Immature natural killer cell (primary cell): ENCODE results near the gene ITIH6. TPM values are rescaled to one million over a fixed set of nuclear protein-coding genes. Genes with fewer than 3 reads are reported as not detected.
"Not testable (repeated sequence)": the region's sequence is repeated elsewhere in the genome, so short reads cannot be mapped to it uniquely, and the experiment has no call there.

Source experiments
- DNase-seq, 3 donors: peaks; one replicate each; pipeline ENCODE4 v3.0.0; 2022; ENCODE audit warnings: mixed read lengths in 1 of 3
- H3K27ac Mint-ChIP-seq, 6 donors: one replicate each; pipeline ENCODE4 v1.8.0; 2020; ENCODE audit warnings: mixed read lengths in 6 of 6, mild to moderate bottlenecking in 5 of 6, inconsistent platforms in 4 of 6, moderate library complexity in 3 of 6
- H3K27me3 Mint-ChIP-seq, 3 donors: one replicate each; pipeline ENCODE4 v1.8.0; 2020 to 2021; ENCODE audit warnings: low read depth in 3 of 3, mild to moderate bottlenecking in 3 of 3, mixed read lengths in 3 of 3, moderate library complexity in 3 of 3, inconsistent platforms in 1 of 3
- H3K36me3 Mint-ChIP-seq, 3 donors: one replicate each; pipeline ENCODE4 v1.8.0; 2020; ENCODE audit warnings: mixed read lengths in 3 of 3, inconsistent platforms in 2 of 3, mild to moderate bottlenecking in 2 of 3
- H3K4me1 Mint-ChIP-seq, 2 donors: one replicate each; pipeline ENCODE4 v1.8.0; 2020; ENCODE audit warnings: inconsistent platforms in 2 of 2, mild to moderate bottlenecking in 2 of 2, mixed read lengths in 2 of 2, moderate library complexity in 1 of 2
- H3K4me3 Mint-ChIP-seq, 5 donors: one replicate each; pipeline ENCODE4 v1.8.0; 2020; ENCODE audit warnings: mild to moderate bottlenecking in 5 of 5, mixed read lengths in 5 of 5, inconsistent platforms in 3 of 5, moderate library complexity in 3 of 5
- H3K9me3 Mint-ChIP-seq, 6 donors: one replicate each; pipeline ENCODE4 v1.8.0; 2020; ENCODE audit warnings: mild to moderate bottlenecking in 6 of 6, mixed read lengths in 6 of 6, inconsistent platforms in 4 of 6, moderate library complexity in 3 of 6
- polyA plus RNA-seq, 3 donors: library from polyadenylated mRNA; unstranded; fragments of 300-500 nt; fragmentation: Illumina TruSeq; gene quantifications; one replicate each; pipeline ENCODE4 v1.2.3, GENCODE V29; 2021

The ITIH6 gene
- polyA plus RNA-seq = not detected

DNA sequence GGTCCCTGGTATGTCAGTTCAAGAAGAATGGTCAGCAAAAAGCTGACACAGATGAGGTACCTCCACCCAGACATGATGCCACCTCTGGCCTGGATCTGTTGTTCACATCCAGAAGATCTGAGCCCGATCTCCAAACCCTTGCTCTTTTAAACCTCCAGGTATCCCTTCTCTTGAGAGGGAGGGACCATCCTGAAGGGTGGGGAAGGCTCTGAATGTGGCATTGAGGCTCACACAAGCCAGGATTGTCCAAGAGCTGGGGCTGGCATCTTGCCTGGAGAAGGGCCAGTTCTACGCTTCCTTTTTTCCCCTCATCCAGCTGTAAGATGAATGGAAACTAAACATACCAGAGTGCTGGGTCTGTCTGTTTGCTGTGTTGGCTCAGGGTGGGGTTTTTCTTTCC, at the start of gene ITIH6:
TSS of gene ITIH6 (minus strand) at position 119 of the 400 bp plus-strand sequence. CDS start at position 74, 45 bp downstream.
- H3K4me3 Mint-ChIP-seq = no peak within 1 kb of the TSS
- no peaks in the 10 kb centered on the region for H3K9me3 Mint-ChIP-seq
- H3K4me1 Mint-ChIP-seq = no peaks in the 10 kb centered on the region
- peaks cover 3 to 10% (median 7%) of the 10 kb centered on the region in 3 donors for H3K27me3 Mint-ChIP-seq
- DNase-seq = no peak
- H3K36me3 Mint-ChIP-seq = no peaks in the 10 kb centered on the region
- no peak within 1 kb of the TSS for H3K27ac Mint-ChIP-seq

DNA sequence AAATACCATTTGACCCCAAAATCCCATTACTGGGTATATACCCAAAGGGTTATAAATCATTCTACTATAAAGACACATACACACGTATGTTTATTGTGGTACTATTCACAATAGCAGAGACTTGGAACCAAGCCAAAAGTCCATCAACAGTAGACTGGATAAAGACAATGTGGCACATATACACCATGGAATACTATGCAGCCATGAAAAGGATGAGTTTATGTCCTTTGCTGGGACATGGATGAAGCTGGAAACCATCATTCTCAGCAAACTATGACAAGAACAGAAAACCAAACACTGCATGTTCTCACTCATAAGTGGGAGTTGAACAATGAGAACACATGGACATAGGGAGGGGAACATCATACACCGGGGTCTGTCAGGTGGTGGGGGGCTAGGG, 49.6 kb upstream of the ITIH6 start:
- peaks cover 0 to 27% (median 0%) of the 10 kb centered on the region in 3 donors for H3K27me3 Mint-ChIP-seq
- H3K4me1 Mint-ChIP-seq, DNase-seq, H3K4me3 Mint-ChIP-seq, H3K36me3 Mint-ChIP-seq, H3K9me3 Mint-ChIP-seq, H3K27ac Mint-ChIP-seq: not testable (repeated sequence)

DNA sequence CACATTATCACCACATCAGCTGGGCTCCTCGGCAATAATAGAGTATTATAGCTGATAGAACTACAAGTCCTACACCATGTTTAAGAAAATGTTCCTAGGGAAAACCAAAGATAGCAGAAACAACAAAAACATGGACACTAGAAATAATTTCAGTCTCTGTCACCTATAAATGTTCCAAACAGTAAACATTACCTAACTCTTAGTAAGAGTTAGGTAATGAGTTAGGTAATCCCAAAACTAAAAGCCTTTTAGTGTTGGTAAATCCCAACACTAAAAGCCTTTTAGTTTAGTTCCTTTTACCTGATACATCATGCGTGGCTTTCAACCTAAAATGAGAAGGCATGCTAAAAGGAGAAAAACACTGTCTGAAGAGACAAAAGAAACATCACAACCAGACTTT, 45.0 kb upstream of the ITIH6 start:
- H3K4me3 Mint-ChIP-seq = no peak overlapping the region
- peaks cover 0 to 22% (median 2%) of the 10 kb centered on the region in 3 donors for H3K27me3 Mint-ChIP-seq
- no peaks in the 10 kb centered on the region for H3K9me3 Mint-ChIP-seq
- peaks cover 11 to 14% of the 10 kb centered on the region in 2 donors for H3K4me1 Mint-ChIP-seq
- DNase-seq = no peak
- H3K27ac Mint-ChIP-seq = no peak overlapping the region
- H3K36me3 Mint-ChIP-seq = no peaks in the 10 kb centered on the region

GRCh38 chrX:54842607-54843006, 44.6 kb upstream of the ITIH6 start:
- Mint-ChIP-seq H3K36me3 (no peaks in the 10 kb centered on the region), H3K27me3 (peaks cover 0 to 25% (median 2%) of the 10 kb centered on the region in 3 donors), H3K9me3 (no peaks in the 10 kb centered on the region), H3K4me1 (peaks cover 11 to 14% of the 10 kb centered on the region in 2 donors), H3K4me3 (no peak overlapping the region), H3K27ac (no peak overlapping the region)
- no peak for DNase-seq

GRCh38 chrX:54841184-54841874, 43.3 kb upstream of the ITIH6 start:
- not testable (repeated sequence) for H3K9me3 Mint-ChIP-seq, H3K4me3 Mint-ChIP-seq

GRCh38 chrX:54838583-54838982, 40.5 kb upstream of the ITIH6 start:
- Mint-ChIP-seq H3K4me1 (peaks cover 11 to 14% of the 10 kb centered on the region in 2 donors), H3K4me3 (no peak overlapping the region), H3K9me3 (peaks cover 0 to 2% (median 0%) of the 10 kb centered on the region in 6 donors), H3K27ac (no peak overlapping the region), H3K36me3 (peaks cover 0 to 4% (median 0%) of the 10 kb centered on the region in 3 donors), H3K27me3 (peaks cover 0 to 22% (median 2%) of the 10 kb centered on the region in 3 donors)
- DNase-seq = no peak

More at GRCh38 chrX:54841184-54841874, 43.3 kb upstream of the ITIH6 start:
- peaks cover 11 to 14% of the 10 kb centered on the region in 2 donors for H3K4me1 Mint-ChIP-seq
- not testable (repeated sequence) for H3K27ac Mint-ChIP-seq, H3K36me3 Mint-ChIP-seq, DNase-seq
- H3K27me3 Mint-ChIP-seq = peaks cover 0 to 28% (median 2%) of the 10 kb centered on the region in 3 donors

GRCh38 chrX:54826598-54826997, 28.5 kb upstream of the ITIH6 start:
- Mint-ChIP-seq H3K9me3 (peaks cover 0 to 2% (median 0%) of the 10 kb centered on the region in 6 donors), H3K27me3 (peaks cover 0 to 4% (median 0%) of the 10 kb centered on the region in 3 donors), H3K27ac (no peak overlapping the region), H3K4me3 (no peak overlapping the region), H3K4me1 (no peaks in the 10 kb centered on the region), H3K36me3 (no peaks in the 10 kb centered on the region)
- DNase-seq = no peak

DNA sequence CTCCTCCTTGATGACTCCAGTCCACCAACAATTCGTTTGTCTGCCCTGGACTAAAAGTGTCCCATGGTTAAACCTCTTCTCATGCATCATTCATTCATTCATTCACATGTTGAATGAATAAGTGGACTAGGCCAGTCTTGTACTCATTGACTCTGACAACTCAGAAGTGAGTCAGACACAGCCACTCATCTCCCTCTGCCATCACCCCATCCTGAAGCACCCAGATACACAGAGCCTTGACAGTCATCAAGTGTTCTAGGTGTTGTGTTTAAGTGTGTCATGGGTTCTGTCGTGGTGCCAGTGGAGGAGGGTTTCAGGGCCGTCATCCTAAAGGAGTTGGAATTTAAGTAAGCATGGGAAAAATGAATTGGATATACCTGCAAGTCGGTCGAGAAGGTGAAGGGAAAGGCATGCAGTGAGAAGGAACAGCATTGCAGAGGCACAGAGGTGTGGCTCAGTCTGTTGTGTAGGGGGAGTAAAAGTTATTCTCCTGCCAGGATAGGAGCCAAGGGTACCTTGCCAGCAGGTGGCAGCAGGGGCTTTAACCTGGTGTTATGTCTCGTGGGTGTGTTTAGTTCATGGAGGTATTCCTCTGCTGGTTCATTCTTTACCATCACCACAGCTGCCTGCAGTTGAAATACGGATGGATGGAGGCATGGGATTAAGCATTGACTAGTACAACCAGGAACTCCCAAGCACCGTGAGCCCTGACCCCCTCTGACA, 27.8 kb upstream of the ITIH6 start:
- no peak overlapping the region for H3K4me3 Mint-ChIP-seq
- H3K27me3 Mint-ChIP-seq = peaks cover 0 to 3% (median 0%) of the 10 kb centered on the region in 3 donors
- no peak for DNase-seq
- no peaks in the 10 kb centered on the region for H3K4me1 Mint-ChIP-seq
- H3K9me3 Mint-ChIP-seq = peaks cover 0 to 2% (median 0%) of the 10 kb centered on the region in 6 donors
- no peaks in the 10 kb centered on the region for H3K36me3 Mint-ChIP-seq
- no peak overlapping the region for H3K27ac Mint-ChIP-seq

GRCh38 chrX:54824722-54825121, 26.7 kb upstream of the ITIH6 start:
- Mint-ChIP-seq H3K4me3 (no peak overlapping the region), H3K9me3 (peaks cover 0 to 2% (median 0%) of the 10 kb centered on the region in 6 donors), H3K27ac (no peak overlapping the region), H3K27me3 (peaks cover 0 to 3% (median 0%) of the 10 kb centered on the region in 3 donors), H3K36me3 (no peaks in the 10 kb centered on the region), H3K4me1 (no peaks in the 10 kb centered on the region)
- DNase-seq = no peak

DNA sequence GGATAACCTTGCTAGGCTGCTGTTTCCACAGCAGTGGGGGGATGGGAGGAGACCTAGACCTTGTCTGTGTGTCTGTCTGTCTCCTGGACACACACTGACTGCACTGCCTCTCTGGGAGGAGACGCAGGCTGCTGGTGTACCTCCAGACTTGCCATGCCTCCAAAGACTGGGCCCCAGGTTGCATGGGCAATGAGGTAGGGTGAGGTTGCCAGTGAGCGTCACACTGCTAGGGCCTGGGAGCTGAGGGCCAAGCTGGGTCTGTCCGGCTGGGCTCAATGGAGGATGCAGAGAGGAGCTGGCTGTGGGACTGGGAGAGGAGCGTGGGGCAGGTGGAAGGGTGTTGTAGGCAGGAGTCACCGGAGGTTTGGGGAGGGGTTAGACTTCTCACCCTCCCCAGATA, 26.1 kb upstream of the ITIH6 start:
- Mint-ChIP-seq H3K4me3 (no peak overlapping the region), H3K9me3 (peaks cover 0 to 2% (median 0%) of the 10 kb centered on the region in 6 donors), H3K4me1 (peaks cover under 1 to 2% of the 10 kb centered on the region in 2 donors), H3K36me3 (no peaks in the 10 kb centered on the region), H3K27ac (no peak overlapping the region), H3K27me3 (peaks cover 0 to 3% (median 0%) of the 10 kb centered on the region in 3 donors)
- no peak for DNase-seq

DNA sequence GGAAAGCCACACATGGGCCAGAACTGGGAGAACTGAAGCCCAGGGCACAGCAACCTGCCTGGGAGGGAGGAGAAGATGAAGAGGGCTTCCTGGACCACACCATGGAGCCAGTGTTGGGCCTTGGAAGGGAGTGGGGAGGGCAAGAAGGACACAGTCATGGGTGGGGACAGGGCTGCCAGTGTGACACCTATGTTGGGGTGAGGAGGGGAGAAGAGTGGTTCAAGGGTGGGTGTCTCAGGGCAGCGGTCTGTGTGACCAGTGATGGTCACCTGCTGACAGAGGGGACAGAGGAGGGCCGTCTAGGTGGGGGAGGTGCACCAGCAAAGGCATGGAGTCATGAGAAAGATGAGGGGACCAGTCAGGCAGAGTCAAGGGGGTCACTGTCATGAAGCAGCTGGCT, 23.3 kb upstream of the ITIH6 start:
- peaks cover 0 to 3% (median 0%) of the 10 kb centered on the region in 3 donors for H3K27me3 Mint-ChIP-seq
- DNase-seq = no peak
- H3K4me3 Mint-ChIP-seq = no peak overlapping the region
- peaks cover 0 to 2% (median 0%) of the 10 kb centered on the region in 3 donors for H3K36me3 Mint-ChIP-seq
- H3K9me3 Mint-ChIP-seq = peaks cover 0 to 2% (median 0%) of the 10 kb centered on the region in 6 donors
- H3K4me1 Mint-ChIP-seq = peaks cover 3 to 6% of the 10 kb centered on the region in 2 donors
- no peak overlapping the region for H3K27ac Mint-ChIP-seq

GRCh38 chrX:54820737-54821136, 22.7 kb upstream of the ITIH6 start:
- peaks cover 3 to 6% of the 10 kb centered on the region in 2 donors for H3K4me1 Mint-ChIP-seq
- peaks cover 0 to 3% (median 0%) of the 10 kb centered on the region in 3 donors for H3K27me3 Mint-ChIP-seq
- no peak overlapping the region for H3K4me3 Mint-ChIP-seq
- DNase-seq = no peak
- no peak overlapping the region for H3K27ac Mint-ChIP-seq
- H3K9me3 Mint-ChIP-seq = peaks cover 0 to 2% (median 0%) of the 10 kb centered on the region in 6 donors
- peaks cover 0 to 6% (median 4%) of the 10 kb centered on the region in 3 donors for H3K36me3 Mint-ChIP-seq

DNA sequence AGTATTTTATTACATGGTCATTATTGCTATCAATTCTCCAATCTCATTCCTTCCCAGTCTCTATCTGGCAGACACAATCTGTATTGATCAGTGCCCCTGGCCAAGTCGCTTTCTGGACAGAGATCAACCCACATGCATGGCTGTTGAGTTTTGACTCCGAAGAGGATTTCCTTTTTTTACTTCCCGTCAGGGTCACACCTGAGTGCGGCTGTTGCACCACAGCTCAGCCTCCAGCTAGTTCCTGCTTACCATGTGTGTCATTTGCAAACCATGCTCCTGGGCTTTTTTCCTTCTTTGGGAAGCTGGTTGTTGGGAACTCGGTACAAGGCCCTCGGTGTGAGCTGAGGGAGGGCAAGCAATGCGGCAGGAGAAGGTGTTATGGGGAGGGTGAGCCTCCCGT, 21.1 kb upstream of the ITIH6 start:
- peaks cover 0 to 8% (median 6%) of the 10 kb centered on the region in 3 donors for H3K36me3 Mint-ChIP-seq
- H3K4me1 Mint-ChIP-seq = peaks cover 3 to 6% of the 10 kb centered on the region in 2 donors
- H3K9me3 Mint-ChIP-seq = peaks cover 0 to 2% (median 0%) of the 10 kb centered on the region in 6 donors
- H3K27ac Mint-ChIP-seq = no peak overlapping the region
- no peak overlapping the region for H3K4me3 Mint-ChIP-seq
- H3K27me3 Mint-ChIP-seq = no peaks in the 10 kb centered on the region
- no peak for DNase-seq

GRCh38 chrX:54818221-54818620, 20.2 kb upstream of the ITIH6 start:
- H3K9me3 Mint-ChIP-seq = peaks cover 0 to 2% (median 0%) of the 10 kb centered on the region in 6 donors
- no peak for DNase-seq
- peaks cover 3 to 6% of the 10 kb centered on the region in 2 donors for H3K4me1 Mint-ChIP-seq

More at GRCh38 chrX:54818221-54818620, 20.2 kb upstream of the ITIH6 start:
- Mint-ChIP-seq H3K27ac (no peak overlapping the region), H3K4me3 (no peak overlapping the region), H3K27me3 (no peaks in the 10 kb centered on the region), H3K36me3 (peaks cover 0 to 17% (median 10%) of the 10 kb centered on the region in 3 donors)
